AG20443 (cell line): Measurements from ENCODE around the gene CEBPZ.
A peak's percentile ranks its signal among the peaks of the same experiment; 100 is the strongest.

Experiments used
- DNase-seq: peaks from one replicate; pipeline ENCODE4 v3.0.0; 2012; ENCODE audit warnings: low spot score, mixed read lengths

The CEBPZ gene

DNA sequence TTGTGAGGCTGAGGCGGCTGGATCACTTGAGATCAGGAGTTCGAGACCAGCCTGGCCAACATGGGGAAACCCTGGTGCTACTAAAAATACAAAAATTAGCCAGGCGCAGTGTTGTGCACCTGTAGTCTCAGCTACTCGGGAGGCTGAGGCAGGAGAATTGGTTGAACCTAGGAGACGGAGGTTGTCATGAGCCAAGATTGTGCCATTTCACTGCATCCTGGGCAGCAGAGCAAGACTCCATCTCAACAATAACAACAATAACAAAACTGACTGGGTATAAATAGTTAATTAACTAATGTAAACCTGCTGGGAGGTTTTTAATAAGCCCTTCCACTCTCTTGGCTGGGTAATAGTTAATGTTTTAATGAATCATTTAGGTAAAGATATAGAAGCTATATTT is 50.8 kb downstream of the CEBPZ start:
- DNase-seq: no peak

GRCh38 chr2:37180006-37180639 is 51.3 kb downstream of the CEBPZ start:
- peak; percentile 22 for DNase-seq

- DNase-seq: no peak
Observed at GRCh38 chr2:37173741-37174140, 57.7 kb downstream of the CEBPZ start.

DNA sequence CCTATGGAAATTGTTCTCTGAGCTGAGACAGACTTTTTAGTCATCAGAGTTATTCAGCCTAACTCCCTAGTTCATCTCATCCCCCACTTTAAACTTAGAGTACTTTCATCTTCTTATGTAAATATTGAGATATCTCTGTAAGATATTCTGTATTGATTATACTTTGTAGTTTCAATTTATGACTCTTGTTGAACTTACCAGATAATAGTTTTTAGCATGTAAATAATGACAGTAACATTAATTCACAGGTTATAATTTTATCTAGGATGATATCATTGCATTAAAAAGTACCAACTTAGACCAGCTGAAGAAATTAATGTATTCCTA is 59.8 kb downstream of the CEBPZ start:
- DNase-seq: no peak

- peak; percentile 73 for DNase-seq
Observed at GRCh38 chr2:37168217-37168981, 63.0 kb downstream of the CEBPZ start.

GRCh38 chr2:37167636-37168180 is 63.7 kb downstream of the CEBPZ start:
- DNase-seq: peak; percentile 13

GRCh38 chr2:37164757-37165156 is 66.6 kb downstream of the CEBPZ start:
- DNase-seq: no peak

DNA sequence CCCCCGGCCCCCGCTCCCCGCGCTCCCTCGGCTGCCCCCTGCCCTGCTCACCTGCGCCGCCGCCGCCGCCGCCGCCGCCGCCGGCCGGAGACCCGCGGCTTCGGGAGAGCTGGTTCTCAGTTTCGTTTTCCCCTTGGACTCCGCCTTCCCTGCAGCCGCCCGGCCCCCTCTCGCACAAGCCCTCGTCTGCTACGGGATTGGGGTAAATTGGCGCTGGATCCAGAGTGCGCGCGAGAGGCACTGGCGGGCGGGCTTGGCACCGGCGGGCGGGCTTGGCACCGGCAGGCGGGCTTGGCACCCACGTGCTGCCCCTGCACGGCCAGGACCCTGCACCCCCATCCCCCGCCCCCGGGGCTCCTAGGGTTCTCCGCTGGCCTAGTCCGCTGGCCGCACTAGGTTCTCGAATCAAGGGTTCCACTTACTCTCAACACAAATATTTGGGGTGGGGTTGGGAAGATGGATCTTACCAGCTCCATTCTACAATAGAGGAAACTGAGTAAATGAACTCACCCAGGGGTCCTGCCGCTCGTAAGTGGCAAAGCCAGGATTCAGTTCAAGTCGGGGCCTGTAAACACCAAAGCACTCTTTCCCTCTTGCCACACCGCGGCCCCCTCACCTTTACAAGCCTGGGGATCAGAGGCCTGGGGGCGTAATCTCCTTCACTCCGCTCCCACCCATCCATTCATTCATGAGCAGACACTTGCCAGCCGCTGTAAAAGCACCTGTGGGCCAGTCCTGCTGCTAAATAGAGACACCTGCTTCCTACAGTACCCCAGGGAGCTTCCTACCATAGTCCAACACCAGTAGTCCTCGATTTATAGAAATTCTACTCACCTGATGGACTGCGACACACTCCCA is 74.3 kb downstream of the CEBPZ start, which contains the start of gene EIF2AK2:
EIF2AK2 (minus strand) TSS at position 124 of the 858 bp plus-strand sequence. CDS start 9,174 bp downstream, outside the sequence.
- DNase-seq: peak; percentile 99

DNA sequence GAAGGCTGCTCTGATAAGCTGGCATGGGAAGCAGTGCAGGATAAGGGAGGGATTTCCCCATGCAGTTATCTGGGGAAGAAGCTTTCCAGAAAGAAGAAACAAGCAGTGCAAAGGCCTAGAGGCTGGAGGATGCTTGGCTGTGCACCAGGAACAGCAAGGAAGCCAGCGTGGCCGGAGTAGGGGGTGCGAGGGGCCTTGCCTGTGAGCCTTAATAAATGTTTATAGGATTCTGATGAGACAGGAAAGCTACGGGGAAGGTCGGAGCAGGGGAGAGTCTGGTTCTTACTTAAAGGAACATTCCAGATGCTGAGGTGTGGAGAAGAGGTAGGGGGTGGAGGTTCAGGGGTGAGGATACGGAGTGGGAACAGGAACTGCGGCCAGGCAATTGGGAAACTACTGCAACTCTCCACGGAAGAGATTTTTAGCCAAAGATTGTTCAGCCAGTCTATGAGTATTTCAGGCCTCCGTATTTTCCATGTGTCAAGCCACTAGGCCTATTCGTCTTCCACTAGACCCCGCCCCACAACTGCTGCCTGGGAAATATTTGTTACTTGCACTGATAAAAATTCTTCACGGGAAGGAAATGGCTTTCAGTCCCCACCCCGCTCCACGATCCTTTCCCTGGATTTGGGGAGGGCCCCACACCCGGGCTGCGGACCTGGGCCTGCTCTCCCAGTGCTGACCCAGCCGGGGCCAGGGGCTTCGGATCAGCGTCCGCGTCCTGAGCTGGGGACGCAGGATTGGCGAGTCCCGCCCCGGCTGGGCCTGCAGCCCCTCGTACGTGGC is 75.1 kb downstream of the CEBPZ start:
- peak; percentile 72 for DNase-seq

- no peak for DNase-seq
Observed at GRCh38 chr2:37154785-37155184, 76.6 kb downstream of the CEBPZ start.

DNA sequence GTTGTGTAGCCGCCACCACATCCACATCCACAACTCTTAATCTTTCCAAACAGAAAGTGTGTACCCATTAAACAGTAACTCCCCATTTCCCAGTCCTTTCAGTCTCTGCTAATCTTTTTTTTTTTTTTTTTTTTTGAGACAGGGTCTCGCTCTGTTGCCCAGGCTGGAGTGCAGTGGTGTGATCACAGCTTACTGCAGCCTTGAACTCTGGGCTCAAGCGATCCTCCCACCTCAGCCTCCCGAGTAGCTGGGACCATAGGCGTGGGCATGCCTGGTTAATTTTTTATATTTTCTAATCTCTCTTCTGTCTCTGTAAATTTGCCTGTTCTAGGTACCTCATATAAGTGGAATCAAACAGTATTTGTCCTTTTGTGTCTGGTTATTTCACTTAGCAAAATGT is 78.2 kb downstream of the CEBPZ start:
- DNase-seq: no peak
